HCT116 (cell line): ENCODE measurements around the gene CDH4. TPM values are rescaled to one million over a fixed set of nuclear protein-coding genes. Genes with fewer than 3 reads are reported as not detected.

ENCODE experiments used
- ATAC-seq: fragments of 200-7000 bp; cut with Tn5 transposase; 2 replicates; pipeline ENCODE4 v1.9.1; 2020; ENCODE audit warnings: mild to moderate bottlenecking, moderate library complexity
- BruUV-seq: library from RNA; stranded (reverse); fragments of 400-500 nt; replicated peaks from 2 replicates; lab custom pipeline; 2021; lab: Mats Ljungman, UMichigan
- CTCF ChIA-PET: fragments of 300-600 bp; sonication (Branson Sonifier 250); formaldehyde crosslinking; loops from one replicate; lab custom pipeline; 2021; ENCODE audit warnings: antibody characterized with exemption; lab: Charles Lee
- POLR2A ChIA-PET: fragments of 300-600, 350-600 bp; sonication (Branson Sonifier 250); formaldehyde crosslinking; loops from one replicate; lab custom pipeline; 2021; ENCODE audit warnings: antibody characterized with exemption; lab: Charles Lee
- RAD21 ChIA-PET, 2 experiments: fragments of 300-600 bp; sonication (Branson Sonifier 250); formaldehyde crosslinking; loops; one replicate each; lab custom pipeline; 2023; ENCODE audit warnings: low total read pairs in 2 of 2; ENCODE audit not compliant: uncharacterized antibody in 2 of 2, unreplicated experiment in 2 of 2, low non-redundant PET in 1 of 2; lab: Charles Lee
- DNase-seq: peaks from one replicate; pipeline ENCODE4 v3.0.0-alpha.2; 2010; ENCODE audit warnings: low read depth, low spot score
- H2AFZ ChIP-seq: fragments of 200-600 bp; shearing (Covaris generic), sonication (generic); 2 replicates; pipeline ENCODE4 v1.6.1; 2017; ENCODE audit warnings: low read depth, mixed run types, mixed read lengths, antibody characterized with exemption, low read length; ENCODE audit not compliant: poor library complexity, severe bottlenecking
- H3K27ac ChIP-seq: 2 replicates; pipeline ENCODE4 v1.5.1; 2012; ENCODE audit warnings: low read depth, low read length
- H3K27me3 ChIP-seq: fragments of 200-600 bp; sonication (generic); 2 replicates; pipeline ENCODE4 v1.6.1; 2016; ENCODE audit warnings: mixed run types, low read length, mixed read lengths; ENCODE audit not compliant: insufficient read depth
- H3K36me3 ChIP-seq, 2 experiments: fragments of 200-500 bp in 1 of 2; fragments of 200-600 bp in 1 of 2; sonication (Bioruptor generic) in 1 of 2; sonication (generic) in 1 of 2; 2 replicates each; pipeline versions ENCODE4 v1.5.1 to v1.6.1; 2014 to 2016; ENCODE audit warnings: low read length in 2 of 2, inconsistent platforms in 1 of 2, mixed read lengths in 1 of 2, mixed run types in 1 of 2; ENCODE audit not compliant: insufficient read depth in 2 of 2, control insufficient read depth in 1 of 2
- H3K4me1 ChIP-seq, 2 experiments: fragments of 200-600 bp in 1 of 2; sonication (generic) in 1 of 2; 2 replicates each; pipeline versions ENCODE4 v1.5.1 to v1.6.1; 2012 to 2017; ENCODE audit warnings: low read length in 2 of 2, inconsistent platforms in 1 of 2, mild to moderate bottlenecking in 1 of 2, mixed read lengths in 1 of 2, mixed run types in 1 of 2, moderate library complexity in 1 of 2; ENCODE audit not compliant: insufficient read depth in 2 of 2, control insufficient read depth in 1 of 2
- H3K4me2 ChIP-seq: fragments of 200-600 bp; sonication (generic); 2 replicates; pipeline ENCODE4 v1.6.1; 2017; ENCODE audit warnings: mixed run types, low read length, mixed read lengths
- H3K4me3 ChIP-seq, 2 experiments: fragments of 200-600 bp in 1 of 2; sonication (generic) in 1 of 2; replicated peaks in 1 of 2; 2 replicates each; pipeline ENCODE4 v1.5.1; 2011 to 2016; ENCODE audit warnings: low read length in 2 of 2, control low read depth in 1 of 2, low read depth in 1 of 2, mild to moderate bottlenecking in 1 of 2, mixed read lengths in 1 of 2, mixed run types in 1 of 2
- H3K79me2 ChIP-seq: fragments of 200-600 bp; sonication (generic); 2 replicates; pipeline ENCODE4 v1.6.1; 2017; ENCODE audit warnings: mild to moderate bottlenecking, mixed run types, low read length, moderate library complexity, mixed read lengths; ENCODE audit not compliant: insufficient read depth
- H3K9ac ChIP-seq: fragments of 200-600 bp; sonication (generic); 2 replicates; pipeline ENCODE4 v1.6.1; 2016; ENCODE audit warnings: low read length, mixed read lengths
- H3K9me2 ChIP-seq: fragments of 200-600 bp; sonication (generic), shearing (Covaris generic); 2 replicates; pipeline ENCODE4 v1.6.1; 2017; ENCODE audit warnings: mixed run types, mild to moderate bottlenecking, moderate library complexity; ENCODE audit not compliant: insufficient read depth
- H3K9me3 ChIP-seq, 2 experiments: fragments of 200-500 bp in 1 of 2; fragments of 200-600 bp in 1 of 2; sonication (Bioruptor generic) in 1 of 2; sonication (generic) in 1 of 2; 2 replicates each; pipeline ENCODE4 v1.6.1; 2014 to 2017; ENCODE audit warnings: low read length in 2 of 2, mixed read lengths in 2 of 2, inconsistent platforms in 1 of 2, low read depth in 1 of 2, mild to moderate bottlenecking in 1 of 2, mixed run types in 1 of 2, moderate library complexity in 1 of 2; ENCODE audit not compliant: control insufficient read depth in 1 of 2, insufficient read depth in 1 of 2
- H4K20me1 ChIP-seq: fragments of 200-600 bp; sonication (generic), shearing (Covaris generic); 2 replicates; pipeline ENCODE4 v1.6.1; 2017; ENCODE audit warnings: mixed run types, mild to moderate bottlenecking, moderate library complexity; ENCODE audit not compliant: insufficient read depth
- CBX3 ChIP-seq: IDR thresholded peaks from 2 replicates; pipeline ENCODE4 v1.6.1; 2012; ENCODE audit warnings: low read depth
- CEBPB ChIP-seq: IDR thresholded peaks from 2 replicates; pipeline ENCODE4 v1.6.1; 2012; ENCODE audit warnings: low read depth
- ELF1 ChIP-seq: IDR thresholded peaks from 2 replicates; pipeline ENCODE4 v1.6.1; 2012; ENCODE audit warnings: low read depth, borderline replicate concordance
- EZH2 ChIP-seq: fragments of 200-600 bp; sonication (generic); IDR thresholded peaks from 2 replicates; pipeline ENCODE4 v1.6.1; 2017; ENCODE audit warnings: antibody characterized with exemption, mixed run types
- MAX ChIP-seq: IDR thresholded peaks from 2 replicates; pipeline ENCODE4 v1.6.1; 2012
- POLR2AphosphoS5 ChIP-seq: IDR thresholded peaks from 2 replicates; pipeline ENCODE4 v1.6.1; 2011; ENCODE audit warnings: mild to moderate bottlenecking, low read depth, low read length, moderate library complexity
- SIN3A ChIP-seq: IDR thresholded peaks from 2 replicates; pipeline ENCODE4 v1.6.1; 2012; ENCODE audit warnings: low read depth
- SP1 ChIP-seq: IDR thresholded peaks from 2 replicates; pipeline ENCODE4 v1.6.1; 2012; ENCODE audit warnings: low read depth
- TCF7L2 ChIP-seq: IDR thresholded peaks from 2 replicates; pipeline ENCODE4 v1.7.0; 2011; ENCODE audit warnings: borderline replicate concordance, inconsistent platforms; ENCODE audit not compliant: insufficient read depth, insufficient read length; ENCODE audit errors: extremely low read depth
- YY1 ChIP-seq: IDR thresholded peaks from 2 replicates; pipeline ENCODE4 v1.6.1; 2011; ENCODE audit warnings: low read length, low read depth, moderate library complexity, mild to moderate bottlenecking; ENCODE audit not compliant: insufficient replicate concordance; ENCODE audit errors: extremely low read depth
- ZBTB33 ChIP-seq: IDR thresholded peaks from 2 replicates; pipeline ENCODE4 v1.6.1; 2011; ENCODE audit warnings: mild to moderate bottlenecking, low read length, moderate library complexity; ENCODE audit not compliant: insufficient replicate concordance; ENCODE audit errors: extremely low read depth
- intact Hi-C: fragments of 100-400 bp; cut with micrococcal nuclease; formaldehyde crosslinking; loops from 2 replicates; pipeline ENCODE4 v1.10.0; 2022
- total RNA-seq: library from RNA; stranded (reverse); gene quantifications from one replicate; pipeline ENCODE4 v1.2.1, GENCODE V29; 2021; ENCODE audit not compliant: unreplicated experiment

CDH4 gene
- total RNA-seq, 1 experiment from 2014 or later: not detected

GRCh38 chr20:61761453-61762166, 509.5 kb downstream of the CDH4 start:
- no peak for DNase-seq
- no peak for ATAC-seq
- Histone ChIP-seq H4K20me1 (no peaks in the 10 kb centered on the region), H3K4me3 (no peak overlapping the region), H2AFZ (no peak overlapping the region), H3K79me2 (no peaks in the 10 kb centered on the region), H3K9me3 (no peaks in the 10 kb centered on the region), H3K4me2 (no peak overlapping the region), H3K4me1 (no peaks in the 10 kb centered on the region), H3K27ac (no peak overlapping the region), H3K27me3 (peaks cover 50% of the 10 kb centered on the region), H3K9ac (no peak overlapping the region), H3K36me3 (no peaks in the 10 kb centered on the region), H3K9me2 (no peaks in the 10 kb centered on the region)
- ChIA-PET RAD21 (interaction anchor here in 1 of 2 experiments (0.6 kb wide), 1 partner anchor 10 kb away, joined by 3 read pairs; no protein-coding TSS in a partner anchor), CTCF (no interaction called here), POLR2A (no interaction called here)
- no peak for TF ChIP-seq ELF1
- no peak for TF ChIP-seq SP1
- no peak for TF ChIP-seq SIN3A
- no peak for TF ChIP-seq CEBPB
- no peak for TF ChIP-seq POLR2AphosphoS5
- TF ChIP-seq EZH2: no peak
- TF ChIP-seq YY1: no peak
- no peak for TF ChIP-seq TCF7L2
- no TSS peak for BruUV-seq
- intact Hi-C loops: no loop called here

- DNase-seq: no peak
- intact Hi-C loops: no loop called here
- Histone ChIP-seq H3K36me3 (no peaks in the 10 kb centered on the region), H3K4me2 (no peak overlapping the region), H3K9me3 (no peaks in the 10 kb centered on the region), H4K20me1 (no peaks in the 10 kb centered on the region), H3K4me1 (no peaks in the 10 kb centered on the region), H3K4me3 (no peak overlapping the region), H3K9ac (no peak overlapping the region), H2AFZ (no peak overlapping the region), H3K79me2 (no peaks in the 10 kb centered on the region), H3K27ac (no peak overlapping the region), H3K27me3 (peaks cover 50% of the 10 kb centered on the region), H3K9me2 (no peaks in the 10 kb centered on the region)
- ChIA-PET POLR2A (no interaction called here), RAD21 (no interaction called here), CTCF (no interaction called here)
- ATAC-seq: no peak
- no TSS peak for BruUV-seq
- TF ChIP-seq YY1 (no peak), MAX (no peak), SIN3A (no peak), CBX3 (no peak), ZBTB33 (no peak), EZH2 (no peak), CEBPB (no peak)
These were observed 510.2 kb downstream of the CDH4 start for GRCh38 chr20:61762167-61762710.
